ENCODE measurements around the gene EFCAB14. TPM values are rescaled to one million over a fixed set of nuclear protein-coding genes. Genes with fewer than 3 reads are reported as not detected.

The EFCAB14 gene
- total and polyA plus RNA-seq, 2 donors (not counting 3 experiments of a cell fraction or from before 2014, with no cell fraction given) = 30.0 to 81.7 TPM

DNA sequence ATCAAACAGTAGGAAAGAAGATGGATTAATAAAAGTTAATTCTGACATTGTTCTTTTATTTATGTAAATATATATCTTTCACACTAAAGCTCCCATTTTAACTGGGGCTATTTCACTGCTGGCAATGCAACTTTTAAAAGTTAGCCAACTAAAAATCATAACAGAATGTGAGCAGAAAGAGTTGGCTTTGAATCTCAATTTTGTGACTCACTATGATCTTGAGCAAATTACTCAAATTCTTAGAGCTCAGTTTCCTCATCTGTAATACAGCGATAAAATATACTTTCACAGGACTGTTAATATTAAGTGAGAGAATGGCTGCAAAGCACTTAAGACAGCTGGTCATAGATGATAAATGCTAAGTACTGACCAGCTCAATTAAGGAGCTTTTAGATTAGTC lies 10.8 kb downstream of the EFCAB14 start:
- no peak overlapping the region for H3K9ac ChIP-seq (replicated peaks; ENCODE audit: extremely low read depth, insufficient read depth, low read length)
- dilution Hi-C loops (cut with MboI; ENCODE audit: extremely low pct_ligation_motif_present, low sequenced_read_pairs) (no loop called here), intact Hi-C loops (cut with micrococcal nuclease) (no loop called here)
- no peak overlapping the region for H3K4me2 ChIP-seq (ENCODE audit: insufficient read depth, low read length)
- H3K79me2 ChIP-seq (ENCODE audit: control insufficient read depth, insufficient read depth, low read length) = no peaks in the 10 kb centered on the region
- no peak overlapping the region for H2AFZ ChIP-seq (ENCODE audit: low read depth, low read length)
- no TSS peak for BruUV-seq (replicated peaks)
- FAIRE-seq = no peak
- H3K4me1 ChIP-seq (ENCODE audit: control insufficient read depth, extremely low read depth, insufficient read depth, low read length) = no peaks in the 10 kb centered on the region
- no peak for DNase-seq (ENCODE audit: low read depth, low spot score)
- ChIA-PET CTCF (interaction anchor here (1.5 kb wide), 1 partner anchor 86 kb away, joined by 3 read pairs; no protein-coding TSS in a partner anchor), POLR2A (no interaction called here)
- H3K36me3 ChIP-seq (ENCODE audit: control insufficient read depth in 2 of 2, extremely low read depth in 1 of 2, insufficient read depth in 2 of 2, low read length in 2 of 2) = peaks cover 17 to 22% of the 10 kb centered on the region in 2 experiments
- no peaks in the 10 kb centered on the region for H4K20me1 ChIP-seq (replicated peaks; ENCODE audit: control insufficient read depth, extremely low read depth, insufficient read depth, low read length)
- H3K4me3 ChIP-seq (replicated peaks in 1 of 3; ENCODE audit: insufficient read depth in 1 of 3, low read depth in 1 of 3, low read length in 3 of 3) = no peak overlapping the region
- H3K9me1 ChIP-seq (replicated peaks; ENCODE audit: control insufficient read depth, extremely low read depth, insufficient read depth, low read length) = no peaks in the 10 kb centered on the region
- no peaks in the 10 kb centered on the region for H3K27me3 ChIP-seq (ENCODE audit: control insufficient read depth in 2 of 2, insufficient read depth in 2 of 2, low read length in 2 of 2)
- no peak overlapping the region for H3K27ac ChIP-seq (ENCODE audit: insufficient read depth, low read depth, low read length)
- no peak for TF ChIP-seq JUN (IDR thresholded peaks at IDR 0.05; ENCODE audit: borderline replicate concordance, insufficient read depth, insufficient read length, low read depth)
- TF ChIP-seq, protein P1, sequence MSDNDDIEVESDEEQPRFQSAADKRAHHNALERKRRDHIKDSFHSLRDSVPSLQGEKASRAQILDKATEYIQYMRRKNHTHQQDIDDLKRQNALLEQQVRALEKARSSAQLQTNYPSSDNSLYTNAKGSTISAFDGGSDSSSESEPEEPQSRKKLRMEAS (IDR thresholded peaks at IDR 0.05; ENCODE audit: insufficient read depth, insufficient read length) = no peak
- TF ChIP-seq, protein P2, sequence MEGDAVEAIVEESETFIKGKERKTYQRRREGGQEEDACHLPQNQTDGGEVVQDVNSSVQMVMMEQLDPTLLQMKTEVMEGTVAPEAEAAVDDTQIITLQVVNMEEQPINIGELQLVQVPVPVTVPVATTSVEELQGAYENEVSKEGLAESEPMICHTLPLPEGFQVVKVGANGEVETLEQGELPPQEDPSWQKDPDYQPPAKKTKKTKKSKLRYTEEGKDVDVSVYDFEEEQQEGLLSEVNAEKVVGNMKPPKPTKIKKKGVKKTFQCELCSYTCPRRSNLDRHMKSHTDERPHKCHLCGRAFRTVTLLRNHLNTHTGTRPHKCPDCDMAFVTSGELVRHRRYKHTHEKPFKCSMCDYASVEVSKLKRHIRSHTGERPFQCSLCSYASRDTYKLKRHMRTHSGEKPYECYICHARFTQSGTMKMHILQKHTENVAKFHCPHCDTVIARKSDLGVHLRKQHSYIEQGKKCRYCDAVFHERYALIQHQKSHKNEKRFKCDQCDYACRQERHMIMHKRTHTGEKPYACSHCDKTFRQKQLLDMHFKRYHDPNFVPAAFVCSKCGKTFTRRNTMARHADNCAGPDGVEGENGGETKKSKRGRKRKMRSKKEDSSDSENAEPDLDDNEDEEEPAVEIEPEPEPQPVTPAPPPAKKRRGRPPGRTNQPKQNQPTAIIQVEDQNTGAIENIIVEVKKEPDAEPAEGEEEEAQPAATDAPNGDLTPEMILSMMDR (IDR thresholded peaks at IDR 0.05; ENCODE audit: extremely low read depth in 1 of 2, insufficient read depth in 1 of 2, low read depth in 1 of 2, low read length in 2 of 2) = no peak
- H3K9me3 ChIP-seq (replicated peaks; ENCODE audit: control insufficient read depth, insufficient read depth, low read length) = no peaks in the 10 kb centered on the region

DNA sequence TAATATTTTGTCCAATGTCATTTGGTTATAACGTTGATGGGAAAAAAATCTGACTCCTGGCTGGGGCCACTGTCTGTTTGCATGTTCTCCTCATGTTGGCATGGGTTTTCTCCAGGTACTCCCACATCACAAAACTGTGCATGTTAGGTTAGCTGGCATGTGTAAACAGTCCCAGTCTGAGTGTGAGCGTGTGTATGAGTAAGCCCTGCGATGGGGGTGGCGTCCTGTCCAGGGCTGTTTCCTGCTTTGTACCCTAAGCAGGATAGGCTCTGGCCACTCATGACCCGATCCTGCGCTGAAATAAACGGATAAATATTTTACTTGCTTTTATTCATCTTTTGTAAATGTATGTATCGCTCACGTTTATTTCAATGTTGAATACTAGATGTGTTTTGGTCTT lies 13.5 kb downstream of the EFCAB14 start:
- CTCF ChIA-PET = no interaction called here
- H3K4me1 ChIP-seq (ENCODE audit: control insufficient read depth, extremely low read depth, insufficient read depth, low read length) = no peaks in the 10 kb centered on the region
- H3K36me3 ChIP-seq (ENCODE audit: control insufficient read depth in 2 of 2, extremely low read depth in 1 of 2, insufficient read depth in 2 of 2, low read length in 2 of 2) = peaks cover 19 to 24% of the 10 kb centered on the region in 2 experiments
- no peak overlapping the region for H3K4me3 ChIP-seq (replicated peaks in 1 of 3; ENCODE audit: insufficient read depth in 1 of 3, low read depth in 1 of 3, low read length in 3 of 3)
- no peaks in the 10 kb centered on the region for H3K27me3 ChIP-seq (ENCODE audit: control insufficient read depth in 2 of 2, insufficient read depth in 2 of 2, low read length in 2 of 2)
- H3K9me3 ChIP-seq (replicated peaks; ENCODE audit: control insufficient read depth, insufficient read depth, low read length) = no peaks in the 10 kb centered on the region
- no peaks in the 10 kb centered on the region for H4K20me1 ChIP-seq (replicated peaks; ENCODE audit: control insufficient read depth, extremely low read depth, insufficient read depth, low read length)
- H3K27ac ChIP-seq (ENCODE audit: insufficient read depth, low read depth, low read length) = no peak overlapping the region
- dilution Hi-C loops (cut with MboI; ENCODE audit: extremely low pct_ligation_motif_present, low sequenced_read_pairs) = no loop called here
- TF ChIP-seq MYC (IDR thresholded peaks at IDR 0.05; ENCODE audit: low read depth, low read length) (no peak), FOS (IDR thresholded peaks at IDR 0.05; ENCODE audit: borderline replicate concordance, insufficient read depth, low read length) (no peak)
- no TSS peak for BruUV-seq (replicated peaks)
- intact Hi-C loops (cut with micrococcal nuclease) = no loop called here
- no peak overlapping the region for H3K4me2 ChIP-seq (ENCODE audit: insufficient read depth, low read length)
- DNase-seq (ENCODE audit: low read depth, low spot score) = no peak
- no peak overlapping the region for H3K9ac ChIP-seq (replicated peaks; ENCODE audit: extremely low read depth, insufficient read depth, low read length)
- FAIRE-seq = peak; percentile 54
- H2AFZ ChIP-seq (ENCODE audit: low read depth, low read length) = no peak overlapping the region
- H3K9me1 ChIP-seq (replicated peaks; ENCODE audit: control insufficient read depth, extremely low read depth, insufficient read depth, low read length) = no peaks in the 10 kb centered on the region
- POLR2A ChIA-PET = no interaction called here
- H3K79me2 ChIP-seq (ENCODE audit: control insufficient read depth, insufficient read depth, low read length) = no peaks in the 10 kb centered on the region

All from endothelial cell of umbilical vein (primary cell).